HCT116 (cell line): Measurements from ENCODE around the gene SDK2.

Experiments used
- ATF3 ChIP-seq: IDR thresholded peaks from 2 replicates; pipeline ENCODE4 v1.6.1; 2012
- CBX3 ChIP-seq: IDR thresholded peaks from 2 replicates; pipeline ENCODE4 v1.6.1; 2012; ENCODE audit warnings: low read depth
- POLR2AphosphoS5 ChIP-seq: IDR thresholded peaks from 2 replicates; pipeline ENCODE4 v1.6.1; 2011; ENCODE audit warnings: mild to moderate bottlenecking, low read depth, low read length, moderate library complexity
- ZNF274 ChIP-seq: fragments of 200-500 bp; sonication (Bioruptor generic); IDR thresholded peaks from 2 replicates; pipeline ENCODE4 v1.6.1; 2014; ENCODE audit warnings: mild to moderate bottlenecking, low read depth, low read length, inconsistent platforms
- TF ChIP-seq, protein P1 (sequence below), 3 experiments: fragments of 200-600 bp in 1 of 3; sonication (generic) in 1 of 3; IDR thresholded peaks in 2 of 3; conservative IDR thresholded peaks in 1 of 3; 2 replicates each; pipeline ENCODE4 v1.5.1; 2012 to 2017; ENCODE audit warnings: low read depth in 2 of 3, low read length in 2 of 3, antibody characterized with exemption in 1 of 3, borderline replicate concordance in 1 of 3, control low read depth in 1 of 3, mild to moderate bottlenecking in 1 of 3, mixed read lengths in 1 of 3, mixed run types in 1 of 3, moderate library complexity in 1 of 3; ENCODE audit not compliant: insufficient read depth in 1 of 3

DNA sequence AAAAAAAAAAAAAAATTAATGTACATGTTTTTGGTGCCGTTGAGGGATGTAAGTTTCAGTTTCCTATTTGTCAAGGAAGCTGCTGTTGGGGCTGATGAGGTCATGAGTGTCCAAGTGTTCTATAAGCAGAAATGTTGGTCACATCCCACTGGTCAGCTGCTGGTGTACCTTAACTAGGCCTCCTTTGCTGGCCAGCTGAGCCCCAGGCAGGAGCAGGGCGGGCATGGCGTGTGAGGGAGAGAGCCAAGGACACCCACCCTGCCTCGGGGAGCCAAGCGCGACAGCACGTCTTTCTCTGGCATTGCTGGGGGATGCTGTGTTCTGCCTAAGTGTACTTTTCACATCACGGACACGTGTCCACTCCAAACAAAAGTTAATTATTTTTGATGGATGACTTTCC is 224.4 kb downstream of the SDK2 start:
- TF ChIP-seq, protein P1, sequence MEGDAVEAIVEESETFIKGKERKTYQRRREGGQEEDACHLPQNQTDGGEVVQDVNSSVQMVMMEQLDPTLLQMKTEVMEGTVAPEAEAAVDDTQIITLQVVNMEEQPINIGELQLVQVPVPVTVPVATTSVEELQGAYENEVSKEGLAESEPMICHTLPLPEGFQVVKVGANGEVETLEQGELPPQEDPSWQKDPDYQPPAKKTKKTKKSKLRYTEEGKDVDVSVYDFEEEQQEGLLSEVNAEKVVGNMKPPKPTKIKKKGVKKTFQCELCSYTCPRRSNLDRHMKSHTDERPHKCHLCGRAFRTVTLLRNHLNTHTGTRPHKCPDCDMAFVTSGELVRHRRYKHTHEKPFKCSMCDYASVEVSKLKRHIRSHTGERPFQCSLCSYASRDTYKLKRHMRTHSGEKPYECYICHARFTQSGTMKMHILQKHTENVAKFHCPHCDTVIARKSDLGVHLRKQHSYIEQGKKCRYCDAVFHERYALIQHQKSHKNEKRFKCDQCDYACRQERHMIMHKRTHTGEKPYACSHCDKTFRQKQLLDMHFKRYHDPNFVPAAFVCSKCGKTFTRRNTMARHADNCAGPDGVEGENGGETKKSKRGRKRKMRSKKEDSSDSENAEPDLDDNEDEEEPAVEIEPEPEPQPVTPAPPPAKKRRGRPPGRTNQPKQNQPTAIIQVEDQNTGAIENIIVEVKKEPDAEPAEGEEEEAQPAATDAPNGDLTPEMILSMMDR (IDR thresholded peaks at IDR 0.05 in 2 of 3, conservative IDR thresholded peaks at IDR 0.05 in 1 of 3; ENCODE audit: borderline replicate concordance in 1 of 3, insufficient read depth in 1 of 3, low read depth in 2 of 3, low read length in 2 of 3) = no peak
- TF ChIP-seq ATF3 = no peak
- no peak for TF ChIP-seq POLR2AphosphoS5
- TF ChIP-seq CBX3 = no peak
- no peak for TF ChIP-seq ZNF274
